HG03066 (cell line): Measurements from ENCODE around the gene NCAM1.

ENCODE experiments used
- ATAC-seq: cut with Tn5 transposase; IDR thresholded peaks from one replicate; pipeline ENCODE4 v1.9.1; 2021; ENCODE audit warnings: low read depth; ENCODE audit not compliant: unreplicated experiment

NCAM1 gene

DNA sequence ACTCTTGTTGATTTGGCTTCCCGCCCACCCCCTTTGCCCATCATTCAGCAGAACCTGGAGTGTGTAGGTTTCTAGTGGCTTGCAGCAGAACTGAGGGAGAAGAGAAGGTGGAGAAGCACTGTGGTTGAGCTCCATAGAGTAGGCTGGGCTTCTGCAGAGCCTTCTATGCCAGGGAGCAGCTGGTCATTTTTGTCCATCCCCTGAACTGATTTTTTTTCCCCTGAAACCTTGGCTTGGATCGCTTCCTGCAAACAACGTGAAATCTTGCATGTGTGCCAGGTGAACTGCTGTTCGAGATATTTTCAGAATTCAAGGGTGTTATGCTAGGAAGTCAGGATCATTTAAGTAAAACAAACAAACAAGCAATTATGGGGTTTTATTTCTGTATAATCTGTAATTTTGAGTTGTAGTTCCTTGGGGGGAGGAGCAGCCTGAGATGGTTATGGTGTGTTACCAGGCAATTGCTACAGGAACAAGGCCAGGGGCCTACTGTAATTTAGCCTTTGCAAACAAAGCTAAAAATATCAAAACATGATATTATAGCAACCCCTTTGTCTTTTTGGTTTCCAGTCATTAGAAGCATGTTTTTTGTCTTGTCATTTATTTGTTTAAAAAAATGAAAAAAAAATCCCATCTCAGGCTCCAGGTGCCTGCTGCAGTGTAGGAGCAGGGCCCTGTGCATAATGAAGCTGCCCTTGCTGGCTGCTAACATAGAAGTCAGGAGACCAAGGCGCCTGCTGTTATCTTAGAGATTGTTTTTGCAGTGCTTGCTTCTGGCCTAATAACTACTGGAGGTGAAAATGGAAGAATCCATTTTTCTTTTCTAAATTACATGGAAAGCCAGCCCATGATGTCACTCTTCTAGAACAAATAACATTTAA lies 200.7 kb downstream of the NCAM1 start:
- ATAC-seq: no peak

DNA sequence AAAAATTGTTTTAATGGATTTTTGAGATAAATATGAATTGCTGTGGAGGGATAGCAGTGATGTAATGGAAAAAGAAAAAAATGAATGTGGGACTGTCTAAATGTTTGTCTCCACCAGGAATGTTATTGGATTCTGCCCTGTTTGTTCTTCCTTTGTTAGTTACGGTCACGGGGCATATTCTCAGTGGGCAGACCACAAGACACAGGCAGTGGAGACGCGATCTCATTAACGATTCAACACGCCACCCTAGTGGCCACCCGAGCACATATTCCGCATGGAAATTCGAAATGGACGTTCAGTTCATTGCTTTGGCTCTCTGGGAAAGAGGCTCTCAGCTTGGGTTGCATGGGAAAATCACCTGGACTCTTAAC lies 201.4 kb downstream of the NCAM1 start:
- no peak for ATAC-seq

DNA sequence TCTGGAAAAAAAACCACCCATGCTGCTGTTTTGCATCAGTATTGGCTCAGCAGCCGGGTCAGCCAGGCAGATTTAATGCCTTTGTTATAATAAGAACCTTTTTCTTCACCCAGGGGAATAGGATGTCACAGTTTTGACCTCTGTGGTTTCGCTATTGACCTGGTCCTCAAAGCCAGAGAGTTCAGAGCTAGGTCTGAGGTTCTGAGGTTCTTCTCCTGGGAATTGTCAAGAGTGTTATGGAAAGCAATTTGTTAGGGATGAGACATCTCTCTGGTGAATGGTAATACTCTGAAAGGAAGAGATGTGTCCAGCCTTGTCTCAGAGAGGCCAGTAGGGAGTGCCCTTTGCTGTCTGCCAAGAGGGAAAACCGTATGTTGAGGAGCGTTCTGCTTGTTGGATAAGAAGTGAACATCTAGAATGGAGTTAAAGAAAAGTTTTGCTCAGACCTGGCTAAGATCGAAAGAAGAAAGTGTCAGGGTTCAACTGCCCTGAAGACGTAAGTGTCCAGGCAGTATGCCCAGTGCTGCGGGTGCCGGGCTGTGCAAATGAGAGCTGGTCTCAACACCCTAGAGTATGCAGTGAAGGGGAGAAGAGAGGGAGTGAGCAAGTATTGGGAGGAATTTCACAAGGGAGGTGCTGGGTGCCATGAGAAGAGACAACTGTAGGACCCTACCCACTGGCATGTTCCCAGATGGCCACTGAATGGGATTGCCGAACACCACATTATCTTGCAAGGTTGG lies 202.2 kb downstream of the NCAM1 start:
- ATAC-seq: no peak

DNA sequence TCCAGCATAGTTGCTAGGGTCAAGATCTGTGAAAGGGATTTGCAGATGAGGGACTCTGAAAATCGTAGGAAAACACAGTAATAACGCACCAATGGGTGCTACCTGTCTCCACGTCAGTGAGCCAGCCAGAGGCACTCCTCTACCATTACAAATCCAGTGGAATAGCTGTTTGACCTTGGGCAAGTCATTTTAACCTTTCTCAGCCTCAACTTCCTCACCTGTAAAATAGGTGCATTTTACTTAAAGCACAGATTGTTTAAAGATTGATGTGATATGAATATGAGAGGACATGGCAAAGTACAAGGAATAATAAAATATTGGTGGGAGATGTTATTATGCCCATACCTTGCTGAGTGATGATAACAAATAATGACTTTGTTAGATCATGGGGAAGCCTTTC lies 205.1 kb downstream of the NCAM1 start:
- ATAC-seq: no peak

DNA sequence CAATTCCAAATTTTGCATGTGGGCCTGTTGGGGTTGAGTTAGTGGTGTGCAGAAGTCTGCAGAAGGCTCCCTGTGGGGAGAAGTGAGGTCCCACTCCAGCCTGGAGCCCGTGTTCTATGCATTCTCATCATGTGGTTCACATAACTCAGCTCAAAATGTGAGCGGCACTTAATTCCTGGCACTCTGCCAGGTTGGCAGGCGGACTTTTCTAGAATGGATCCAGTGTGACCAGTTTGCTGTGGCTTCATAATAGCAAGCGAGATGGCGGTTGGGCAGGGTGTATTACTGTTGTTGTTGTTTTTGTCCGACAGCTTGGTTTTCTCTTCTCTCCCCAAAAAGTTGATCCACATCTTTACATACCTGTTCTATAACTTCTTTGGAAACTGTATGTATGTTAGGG lies 206.4 kb downstream of the NCAM1 start:
- ATAC-seq: no peak

DNA sequence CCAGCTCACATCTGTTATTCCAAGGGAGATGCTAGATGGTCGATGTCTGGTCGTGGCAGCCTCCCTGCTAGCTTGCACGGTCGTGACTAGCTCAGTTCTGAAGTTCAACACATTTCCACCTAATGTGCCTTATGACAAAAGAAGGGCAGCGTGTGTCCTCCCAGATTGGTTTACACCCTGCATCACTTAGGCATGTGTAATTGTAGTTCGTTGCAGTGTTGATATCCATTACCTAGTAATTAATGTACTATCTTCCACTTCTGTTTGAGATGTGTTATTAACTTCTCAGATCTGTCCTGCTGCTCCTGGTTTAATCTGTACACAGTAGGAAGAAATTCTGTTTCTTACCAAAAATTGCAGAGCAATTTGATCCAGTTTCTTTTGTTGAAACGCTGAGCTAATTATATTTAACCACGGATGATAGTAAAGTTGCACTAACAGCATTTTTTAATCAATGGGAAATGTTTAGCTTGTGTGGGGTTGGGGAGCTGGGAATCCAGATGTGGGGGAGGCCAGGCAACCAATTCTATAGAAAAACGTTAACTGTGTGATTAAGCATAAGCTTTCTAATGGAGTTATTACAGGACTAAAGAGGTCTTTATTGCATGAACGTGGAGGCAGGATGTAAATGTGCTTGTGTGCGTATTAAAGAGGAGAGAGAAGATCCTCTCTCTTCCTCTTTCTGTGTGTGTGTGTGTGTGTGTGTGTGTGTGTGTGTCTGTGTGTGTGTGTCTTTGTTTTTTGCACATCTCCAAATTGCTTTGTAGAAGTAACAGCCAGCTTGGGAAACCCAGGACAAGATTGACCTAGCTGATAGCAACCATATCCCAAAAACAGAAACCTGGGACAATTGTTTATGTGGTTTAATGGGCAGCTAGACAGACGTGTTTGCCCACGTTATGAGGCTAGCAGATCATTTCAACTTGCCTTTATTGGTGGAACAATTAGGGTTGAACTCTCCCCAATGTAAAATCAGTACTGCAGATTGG lies 207.4 kb downstream of the NCAM1 start:
- no peak for ATAC-seq

DNA sequence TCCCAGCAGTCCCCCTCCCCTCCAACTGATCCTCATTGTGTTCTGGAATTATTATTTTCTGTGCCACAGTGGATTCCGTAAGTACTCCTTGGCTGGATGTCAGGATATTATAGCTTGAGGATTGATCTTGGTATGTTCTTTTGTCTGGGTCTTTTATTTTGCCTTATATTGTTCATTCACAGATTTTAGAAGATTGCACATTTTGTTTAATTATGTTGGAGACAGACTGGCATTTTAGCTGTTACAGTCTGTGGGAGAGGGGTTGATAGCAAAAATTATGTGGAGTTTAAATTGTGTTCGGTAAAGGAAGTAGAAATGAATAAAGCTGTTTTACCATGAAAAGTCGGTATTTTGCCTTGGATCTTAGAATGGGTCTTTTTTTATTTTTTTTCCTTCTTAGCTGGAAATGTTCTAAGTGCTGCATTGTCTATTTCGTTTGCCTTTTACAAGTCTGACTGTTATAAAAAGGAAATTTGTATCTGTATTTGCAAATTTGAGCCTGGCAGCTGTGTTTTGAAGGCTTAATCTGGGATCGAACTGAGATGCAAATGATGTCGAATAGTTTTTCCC lies 211.2 kb downstream of the NCAM1 start:
- no peak for ATAC-seq

DNA sequence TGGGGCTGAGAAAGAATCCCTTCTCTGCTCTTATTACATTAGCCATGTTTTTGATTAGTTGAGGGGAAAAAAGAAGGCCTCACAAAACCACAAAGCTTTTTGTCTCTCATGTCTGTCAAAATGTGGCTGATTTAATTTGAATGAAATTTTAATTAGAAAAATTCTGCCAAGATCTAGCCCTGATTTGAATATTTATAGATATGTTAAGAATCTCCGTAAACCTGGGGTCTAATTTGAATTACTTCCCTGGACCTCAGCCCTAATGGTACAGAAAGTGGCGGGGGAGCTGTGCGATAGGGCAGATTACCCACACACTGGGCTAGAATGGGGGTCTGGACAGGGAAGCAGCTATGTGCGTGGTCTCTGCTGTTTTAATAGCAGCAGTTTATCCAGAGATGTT lies 211.9 kb downstream of the NCAM1 start:
- no peak for ATAC-seq

DNA sequence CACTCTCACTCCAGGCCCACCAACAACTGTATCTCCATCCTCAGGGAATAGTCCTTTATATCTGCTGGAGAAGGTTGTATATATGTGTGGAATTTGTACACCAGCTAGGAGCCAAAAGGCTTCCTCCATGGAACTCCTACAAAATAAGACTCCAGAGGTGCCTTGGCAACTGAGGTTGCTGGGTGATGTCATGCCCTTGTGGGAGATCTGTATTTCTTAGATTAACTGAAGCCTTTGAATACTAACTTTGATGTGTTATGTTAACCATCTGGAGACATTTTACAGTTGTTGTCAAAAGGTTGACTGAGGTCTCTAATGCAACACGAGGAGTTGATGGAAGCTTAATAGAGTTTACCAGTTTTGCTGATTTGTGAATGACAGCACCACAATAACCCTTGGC lies 213.7 kb downstream of the NCAM1 start:
- no peak for ATAC-seq

DNA sequence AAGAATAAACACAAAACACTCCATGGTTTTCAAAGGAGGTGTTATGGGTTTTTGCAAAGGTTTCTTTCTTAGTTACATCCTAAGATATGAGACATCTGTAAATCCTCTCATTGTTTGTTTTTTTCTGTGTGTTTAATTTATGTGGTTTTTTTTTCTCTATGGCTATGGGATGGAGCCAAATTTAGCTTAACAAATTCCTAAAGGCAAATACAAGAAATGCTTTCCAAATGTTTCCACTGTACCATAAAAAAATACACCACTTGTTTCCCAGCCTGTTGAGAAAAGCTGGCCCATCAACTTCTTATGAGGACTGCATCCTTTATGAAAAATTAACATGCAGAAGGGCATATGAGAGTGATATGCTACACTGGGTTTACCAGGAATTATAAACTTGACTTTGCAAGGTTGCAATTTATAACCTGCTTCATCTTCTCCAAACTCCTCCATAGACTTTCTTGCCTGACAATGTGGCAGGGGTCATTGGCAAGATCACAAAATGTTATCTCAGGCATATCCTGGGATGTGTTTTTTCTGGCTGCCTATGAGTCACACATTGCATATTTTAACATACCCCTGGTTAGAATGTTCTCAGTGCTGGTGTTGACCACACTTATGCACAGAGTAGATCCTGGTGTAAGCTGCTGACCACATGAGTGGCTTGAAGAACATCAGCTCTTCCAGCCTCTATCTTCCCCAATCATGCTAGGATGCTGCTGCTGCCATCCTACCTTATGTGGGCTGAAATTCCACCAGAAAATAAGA lies 215.6 kb downstream of the NCAM1 start:
- no peak for ATAC-seq

DNA sequence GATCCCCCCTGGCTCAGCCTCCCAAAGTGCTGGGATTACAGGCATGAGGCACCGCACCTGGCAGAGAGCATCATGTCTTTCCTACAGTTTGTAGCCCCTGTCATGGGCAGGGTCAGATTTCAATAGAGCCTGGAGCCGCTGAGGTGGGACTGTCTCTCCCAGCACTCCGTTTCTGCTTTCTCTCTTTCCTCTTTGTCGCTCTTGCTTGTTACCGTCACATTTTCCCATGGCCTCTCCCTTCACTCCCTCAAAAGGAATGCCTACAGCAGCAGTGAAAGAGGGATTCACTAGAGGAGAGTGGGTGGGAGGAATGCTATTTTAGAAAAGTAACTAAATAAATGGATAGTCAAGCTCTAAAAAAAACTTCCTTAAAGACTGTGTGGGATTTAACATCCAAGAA lies 216.5 kb downstream of the NCAM1 start:
- ATAC-seq: no peak

DNA sequence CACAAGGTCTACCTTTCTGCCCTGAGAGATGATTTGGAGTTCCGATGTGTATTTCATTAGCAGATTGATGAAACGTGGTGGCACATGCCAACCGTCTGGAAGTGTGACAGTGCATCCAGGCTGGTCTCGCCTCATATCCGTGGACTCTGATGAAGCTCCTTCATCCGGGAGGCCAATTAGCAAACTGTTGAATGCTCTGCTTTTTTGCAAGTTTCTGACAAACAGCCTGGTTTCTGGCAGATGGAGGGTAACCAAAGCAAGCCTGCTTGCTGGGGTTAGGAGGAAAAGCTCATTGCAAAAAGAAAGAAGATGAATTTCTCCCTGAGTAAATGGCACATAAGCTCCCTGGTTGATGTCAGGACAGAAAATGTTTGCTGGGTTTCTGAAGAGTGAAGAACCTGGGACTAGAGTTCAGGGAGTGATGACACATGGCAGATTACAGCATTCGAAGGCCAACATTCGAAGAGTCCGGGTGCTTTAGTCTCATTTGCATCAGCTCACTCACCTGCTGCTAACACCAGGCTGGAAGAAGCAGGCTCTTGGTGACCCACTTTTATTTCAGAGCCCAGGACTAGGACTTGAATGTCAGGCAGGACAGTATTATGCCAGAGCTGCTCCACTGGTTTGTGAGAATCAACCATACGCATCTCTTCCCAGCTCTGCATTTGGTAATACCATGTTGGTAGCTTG lies 217.3 kb downstream of the NCAM1 start:
- no peak for ATAC-seq

DNA sequence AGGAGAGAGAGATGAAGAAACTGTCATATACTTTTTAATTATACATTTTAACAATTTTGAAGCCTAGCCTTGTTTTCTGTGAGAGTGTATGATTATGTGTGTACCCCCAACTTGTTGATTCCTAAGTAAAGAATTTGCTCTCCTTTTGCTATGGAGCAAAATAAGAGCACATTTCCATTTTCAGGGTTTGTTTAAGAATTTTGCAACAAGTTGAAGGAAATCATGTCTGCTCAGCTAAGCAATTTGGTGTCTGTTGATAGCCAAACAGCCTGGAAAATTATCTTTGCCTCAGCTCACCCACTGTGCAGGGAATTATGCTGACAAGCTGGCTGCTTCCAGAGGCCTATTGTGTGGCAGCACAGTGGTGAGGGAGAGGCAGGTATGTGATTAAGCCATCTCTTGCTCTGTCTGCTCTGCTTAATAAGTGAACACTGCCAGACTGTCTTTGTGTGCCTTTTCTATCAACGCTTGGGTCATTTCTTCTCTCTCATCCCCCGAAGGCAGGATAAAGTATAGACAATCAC lies 218.0 kb downstream of the NCAM1 start:
- no peak for ATAC-seq

DNA sequence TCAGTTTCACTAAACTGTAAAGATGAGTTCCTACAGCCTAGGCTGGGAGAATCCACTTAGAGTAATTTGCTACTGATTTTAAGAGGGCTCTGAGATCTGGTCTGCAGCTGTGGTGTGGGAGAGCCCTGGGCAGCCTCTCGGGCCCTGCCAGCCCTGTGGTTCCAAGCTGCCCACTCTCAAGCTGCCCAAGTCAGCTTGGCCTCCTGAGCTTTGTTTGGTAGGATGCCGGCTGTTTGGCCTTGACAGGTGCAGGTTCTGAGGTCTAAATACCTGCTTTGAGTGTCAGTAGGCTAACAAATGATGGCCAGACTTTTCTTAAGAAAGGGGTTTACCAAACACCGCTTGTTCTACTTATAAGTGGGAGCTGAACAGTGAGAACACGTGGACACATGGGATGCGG lies 219.9 kb downstream of the NCAM1 start:
- no peak for ATAC-seq

DNA sequence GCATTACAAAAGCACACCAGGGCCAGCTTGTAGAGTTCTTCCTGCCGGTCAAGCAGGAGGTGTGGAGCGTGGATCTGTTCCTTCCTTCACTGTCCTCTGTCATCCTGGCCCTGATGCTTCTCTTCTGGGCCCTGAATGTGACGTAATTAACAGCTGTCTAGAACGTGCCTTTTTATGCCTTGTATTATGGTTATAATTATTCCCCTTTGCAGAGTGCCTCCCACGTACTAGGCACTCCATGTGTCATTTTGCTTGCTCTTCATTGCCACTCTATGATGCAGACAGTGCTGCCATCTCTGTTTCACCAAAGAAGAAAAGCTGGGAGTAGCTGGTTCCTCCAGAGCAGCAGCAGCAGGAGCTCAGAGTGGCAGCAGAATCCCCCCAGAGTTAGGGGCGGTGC lies 221.1 kb downstream of the NCAM1 start:
- no peak for ATAC-seq

DNA sequence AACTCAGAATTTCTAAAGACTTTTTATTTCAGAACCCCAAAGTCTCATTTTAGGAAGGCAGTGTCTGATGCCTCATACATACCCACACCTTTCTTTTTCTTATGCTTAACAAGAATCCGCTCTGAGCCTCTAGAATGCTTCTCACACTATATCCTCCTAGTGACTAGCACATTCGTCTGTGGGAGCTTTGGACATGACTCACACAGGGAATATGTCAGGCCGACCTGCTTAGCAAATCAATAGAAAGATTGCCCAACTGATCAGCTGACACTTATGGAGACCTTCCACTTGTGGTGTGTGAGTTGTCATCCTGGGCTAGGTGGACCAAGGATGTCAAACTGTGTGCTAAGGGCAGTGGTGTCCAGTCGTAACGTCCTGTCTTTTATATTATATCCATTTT lies 223.3 kb downstream of the NCAM1 start:
- ATAC-seq: no peak

DNA sequence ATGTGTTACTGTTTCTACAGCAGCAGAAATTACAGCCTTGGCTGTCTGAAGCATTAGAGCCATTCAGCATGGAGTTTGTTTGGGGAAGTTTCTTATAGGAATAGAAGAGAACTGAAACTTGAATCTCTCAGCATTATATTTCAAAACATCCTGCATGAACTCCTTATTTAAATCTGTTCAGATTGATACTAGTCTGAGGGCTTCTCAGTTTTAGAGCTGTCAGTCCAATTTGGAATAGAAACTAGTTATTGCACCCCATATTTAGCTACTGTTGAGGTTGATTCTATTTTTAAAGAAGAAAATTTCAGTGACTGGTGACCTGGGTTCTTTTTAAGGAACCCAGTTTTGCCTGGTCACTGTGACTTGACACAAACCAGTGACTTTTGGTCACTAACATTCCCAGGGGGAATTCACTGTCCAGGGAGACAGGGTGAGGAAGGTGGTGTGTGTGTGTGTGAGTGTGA lies 227.2 kb downstream of the NCAM1 start:
- no peak for ATAC-seq

DNA sequence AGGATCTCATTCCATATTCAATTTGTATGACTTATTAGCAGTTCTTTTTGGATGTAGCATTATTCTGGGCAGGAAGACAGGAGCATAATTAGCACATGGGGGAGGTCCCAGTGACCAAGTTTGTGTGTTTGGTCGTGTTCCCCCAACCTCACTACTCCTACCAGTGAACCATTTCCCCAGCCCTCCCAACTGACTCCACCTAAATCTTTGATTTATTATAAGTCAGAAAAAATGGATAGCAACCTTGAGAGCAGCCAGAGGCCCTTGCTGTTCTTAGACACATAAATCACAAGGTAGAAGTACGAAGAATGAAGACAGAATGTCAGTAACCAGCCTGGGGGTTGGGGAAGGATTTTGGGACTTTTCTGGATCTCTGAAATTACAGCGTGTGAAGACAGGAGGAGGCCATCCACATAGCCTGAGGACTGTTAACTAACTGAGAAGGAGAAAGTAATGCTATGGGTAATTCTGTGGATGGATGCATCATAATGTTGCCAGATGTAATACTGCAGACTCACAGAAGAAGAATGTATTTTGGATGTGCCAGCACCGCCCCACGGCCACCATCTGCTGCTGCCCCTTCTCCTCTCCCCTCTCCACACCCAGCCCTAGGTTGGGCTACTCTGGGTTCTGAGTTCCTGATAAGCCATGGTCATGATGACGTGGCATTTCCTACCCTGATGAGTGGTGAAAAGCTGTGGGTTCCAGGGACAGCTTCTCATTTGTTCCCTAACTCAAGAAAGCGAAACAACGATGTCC lies 228.9 kb downstream of the NCAM1 start:
- no peak for ATAC-seq
